Inferior parietal cortex (tissue), 1 donor: ENCODE results near the gene NRROS.
A peak's percentile ranks its signal among the peaks of the same experiment; 100 is the strongest.

Source experiments
- DNase-seq: peaks from one replicate; pipeline ENCODE4 v3.0.0-alpha.2; 2016; ENCODE audit errors: extremely low spot score

Gene NRROS

DNA sequence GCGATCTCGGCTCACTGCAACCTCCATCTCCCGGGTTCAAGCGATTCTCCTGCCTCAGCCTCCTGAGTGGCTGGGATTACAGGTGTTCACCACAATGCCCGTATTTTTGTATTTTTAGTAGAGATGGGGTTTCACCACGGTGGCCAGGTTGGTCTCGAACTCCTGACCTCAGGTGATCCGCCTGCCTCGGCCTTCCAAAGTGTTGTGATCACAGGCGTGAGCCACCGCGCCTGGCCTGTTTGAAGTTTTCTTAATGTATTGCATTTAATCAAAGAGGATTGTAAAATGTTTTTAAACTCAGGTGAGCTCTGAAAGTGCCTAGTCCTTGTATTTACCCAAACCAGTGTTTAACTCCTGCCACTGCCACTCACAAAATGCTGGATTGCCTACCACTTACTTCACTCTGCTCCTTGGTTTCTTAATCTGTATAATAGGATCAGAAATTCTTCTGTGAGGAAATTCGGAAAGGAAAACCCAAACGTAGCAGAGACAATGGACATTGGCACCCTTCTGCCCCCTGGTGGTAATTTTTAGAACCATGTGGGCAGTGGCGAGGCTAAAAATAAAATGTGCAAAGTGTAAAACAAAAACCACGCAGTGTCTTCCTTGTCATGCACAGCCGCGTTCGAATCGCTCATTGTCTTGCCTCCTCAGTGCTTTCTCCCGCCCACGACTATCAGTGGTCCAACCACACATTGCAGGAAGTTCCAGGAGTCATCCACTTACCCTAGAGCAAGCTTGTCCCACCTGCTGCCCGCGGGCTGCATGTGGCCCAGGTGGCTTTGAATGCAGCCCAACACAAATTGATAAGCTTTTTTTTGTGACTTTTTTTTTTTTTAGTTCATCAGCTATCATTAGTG lies 45.3 kb downstream of the NRROS start:
- DNase-seq, result peak; percentile 85

DNA sequence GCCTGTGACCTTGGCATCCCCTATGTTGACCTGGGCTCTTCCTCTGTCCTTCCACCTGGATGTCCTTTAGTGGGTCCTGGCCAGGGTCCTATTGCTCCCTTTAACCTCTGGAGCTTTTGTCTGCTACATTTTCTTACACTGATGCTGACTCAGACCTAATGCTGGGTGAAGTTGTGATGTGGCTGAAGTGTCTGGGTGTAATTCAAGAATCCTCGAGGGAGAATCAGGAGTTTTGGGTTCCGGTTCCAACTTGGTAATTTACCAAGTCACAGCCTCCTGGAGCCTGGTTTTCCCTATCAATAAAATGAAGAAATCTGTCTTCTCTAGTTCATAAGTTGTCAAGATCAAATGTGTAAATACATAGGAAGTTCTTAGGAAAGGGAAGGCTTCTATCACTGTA lies 46.9 kb downstream of the NRROS start:
- DNase-seq, result no peak

DNA sequence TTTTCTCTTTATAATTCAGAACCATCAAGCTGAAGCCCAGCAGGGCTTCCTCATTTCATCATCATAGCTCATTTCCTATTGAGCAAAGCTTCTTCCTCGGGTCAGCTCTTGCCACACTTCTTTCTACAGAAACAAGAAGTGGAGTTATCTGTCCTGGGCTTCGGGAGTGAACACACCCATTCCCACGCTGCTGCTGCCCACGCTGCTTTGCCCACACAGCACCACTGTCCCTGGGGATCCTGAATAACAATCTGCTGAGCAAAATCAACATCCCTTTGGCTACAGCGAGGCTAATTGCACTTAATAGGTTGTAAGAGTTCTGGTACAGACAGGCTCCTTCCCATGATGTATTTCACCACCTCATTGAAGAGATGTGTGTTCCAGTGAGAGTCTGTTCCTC lies 48.9 kb downstream of the NRROS start:
- no peak for DNase-seq

DNA sequence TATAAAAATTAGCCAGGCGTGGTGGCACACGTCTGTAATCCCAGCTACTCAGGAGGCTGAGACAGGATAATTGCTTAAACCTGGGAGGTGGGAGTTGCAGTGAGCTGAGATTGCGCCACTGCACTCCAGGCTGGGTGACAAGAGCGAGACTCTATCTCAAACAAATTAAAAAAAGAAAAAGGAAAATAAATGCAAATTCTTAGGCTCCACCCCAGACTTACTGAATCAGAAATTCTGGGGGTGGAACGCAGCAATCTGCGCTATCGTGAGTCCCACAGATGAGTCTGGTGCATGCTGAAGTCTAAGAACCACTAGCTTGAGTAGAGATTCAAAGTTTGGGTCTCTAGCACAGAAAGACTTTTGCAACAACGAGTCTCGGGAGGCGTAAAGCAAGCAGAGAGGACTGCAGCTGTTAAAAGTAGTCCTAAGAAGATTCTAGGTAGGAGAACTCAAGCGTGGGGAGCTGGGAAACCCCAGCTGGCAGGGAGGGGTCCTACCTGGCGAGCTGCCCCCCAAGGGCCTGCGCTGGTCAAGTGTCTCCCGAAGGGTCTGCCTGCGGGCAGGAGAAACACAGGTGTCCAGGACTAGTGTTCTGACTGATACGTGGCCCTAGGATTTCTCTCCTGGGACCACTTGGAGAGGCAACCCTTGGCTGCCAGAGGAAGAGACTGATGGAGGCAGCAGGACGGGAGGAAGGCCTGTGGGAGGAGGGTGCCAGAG lies 50.6 kb downstream of the NRROS start:
- DNase-seq, result no peak

DNA sequence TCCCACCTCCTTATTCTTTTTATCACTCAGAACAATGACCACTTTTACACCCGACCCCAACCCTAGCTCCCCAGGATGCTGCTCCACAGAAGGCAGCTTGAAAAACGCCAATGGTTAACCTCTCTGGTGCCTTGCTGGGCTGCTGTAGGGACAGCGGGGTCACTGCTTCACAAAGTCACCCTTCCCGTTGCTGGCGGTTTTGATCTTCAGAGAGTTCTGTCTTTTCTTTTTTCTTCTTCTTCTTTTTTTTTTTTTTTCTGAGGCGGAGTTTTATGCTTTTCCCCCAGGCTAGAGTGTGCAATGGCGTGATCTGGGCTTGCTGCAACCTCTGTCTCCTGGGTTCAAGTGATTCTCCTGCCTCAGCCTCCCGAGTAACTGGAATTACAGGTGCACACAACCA lies 51.9 kb downstream of the NRROS start:
- no peak for DNase-seq

DNA sequence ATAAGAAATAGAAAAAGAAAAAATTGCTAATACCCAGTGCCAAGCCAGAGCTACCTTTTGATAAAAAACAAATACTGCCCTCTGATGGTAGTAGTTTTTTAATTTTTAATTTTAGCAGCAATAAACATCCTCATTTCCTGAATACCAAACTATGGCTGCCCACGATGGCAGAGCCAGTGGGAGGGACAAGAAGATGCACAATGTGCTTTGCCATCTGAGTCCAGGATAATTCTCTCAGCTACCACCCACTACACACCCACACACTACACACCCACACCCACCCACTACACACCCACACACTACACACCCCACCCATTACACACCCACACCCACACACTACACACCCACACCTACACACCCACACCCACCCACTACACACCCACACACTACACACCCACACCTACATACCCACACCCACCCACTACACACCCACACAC lies 54.7 kb downstream of the NRROS start:
- no peak for DNase-seq

DNA sequence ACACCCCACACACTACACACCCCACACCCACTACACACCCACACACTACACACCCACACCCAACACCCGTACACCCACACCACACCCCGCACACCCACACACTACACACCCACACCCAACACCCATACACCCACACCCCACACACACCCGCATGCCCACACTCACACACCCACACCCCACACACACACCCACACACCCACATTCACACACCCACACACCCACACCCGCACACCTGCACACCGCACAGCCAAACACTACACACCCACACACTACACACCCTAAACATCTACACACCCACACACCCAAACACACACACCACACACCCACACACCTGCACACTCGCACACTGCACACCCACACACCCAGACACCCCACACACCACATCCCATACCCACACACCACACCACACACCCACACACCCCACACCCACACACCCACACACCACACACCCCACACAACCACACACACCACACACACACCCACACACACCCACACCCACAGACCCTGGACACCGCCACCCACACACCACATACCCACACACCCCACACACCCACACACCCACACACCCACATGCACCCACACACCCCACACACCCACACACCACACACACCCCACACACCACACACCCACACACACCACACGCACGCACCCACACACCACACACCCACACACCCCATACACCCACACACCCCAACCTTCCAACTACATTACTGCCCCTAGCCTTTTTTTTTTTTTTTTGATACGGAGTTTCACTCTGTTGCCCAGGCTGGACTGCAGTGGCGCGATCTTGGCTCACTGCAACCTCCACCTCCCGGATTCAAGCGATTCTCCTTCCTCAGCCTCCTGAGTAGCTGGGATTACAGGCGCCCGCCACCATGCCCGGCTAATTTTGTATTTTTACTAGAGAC lies 55.7 kb downstream of the NRROS start:
- DNase-seq, result no peak

DNA sequence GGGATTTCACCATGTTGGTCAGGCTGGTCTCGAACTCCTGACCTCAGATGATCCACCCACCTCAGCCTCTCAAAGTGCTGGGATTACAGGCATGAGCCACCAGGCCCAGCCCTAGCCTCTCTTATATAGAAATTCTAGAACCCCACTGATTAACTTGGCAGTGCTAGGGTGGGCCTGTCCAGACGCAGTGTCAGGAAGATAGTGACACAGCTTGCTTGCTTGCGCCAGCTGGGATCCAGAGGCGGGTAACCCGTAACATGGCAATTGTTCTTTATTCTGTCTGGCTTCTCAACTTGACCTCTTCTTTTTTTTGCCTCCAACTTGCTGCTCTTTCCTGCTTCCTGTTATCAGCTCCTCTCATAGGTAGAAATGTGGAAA lies 56.3 kb downstream of the NRROS start:
- DNase-seq, result no peak

DNA sequence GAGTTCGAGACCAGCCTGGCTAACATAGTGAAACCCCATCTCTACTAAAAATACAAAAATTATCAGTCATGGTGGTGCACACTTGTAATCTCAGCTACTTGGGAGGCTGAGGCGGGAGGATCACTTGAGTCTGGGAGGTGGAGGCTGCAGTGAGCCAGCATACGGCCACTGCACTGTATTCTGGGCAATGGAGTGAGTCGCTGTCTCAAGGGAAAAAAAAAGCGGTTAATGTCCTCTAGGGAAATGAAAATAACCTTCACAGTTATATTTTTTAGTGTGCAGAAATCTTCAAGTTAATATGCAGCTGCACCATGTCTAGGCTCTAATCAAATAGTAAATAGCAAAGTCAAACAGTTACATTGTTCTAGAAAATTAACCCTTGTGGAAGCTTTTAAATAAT lies 57.8 kb downstream of the NRROS start:
- DNase-seq, result no peak

DNA sequence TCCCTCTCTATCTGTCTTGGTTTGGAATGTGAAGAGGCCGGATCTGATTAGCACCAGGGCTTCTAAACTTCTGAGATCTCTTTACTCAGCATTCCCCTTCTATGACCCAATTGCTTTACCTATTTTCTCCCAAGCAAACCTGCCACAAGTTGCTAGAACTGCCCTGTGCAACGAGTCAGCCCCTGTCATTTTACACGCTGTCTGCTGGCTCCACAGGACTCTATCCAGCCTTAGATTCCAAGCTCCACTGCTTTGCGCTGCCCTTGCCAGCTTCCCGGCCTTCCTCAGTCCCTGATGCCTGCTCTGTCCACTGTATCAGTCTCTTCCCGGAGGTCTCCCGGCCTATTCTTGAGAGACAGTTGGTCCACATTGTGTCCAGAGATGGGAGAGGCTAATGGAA lies 60.3 kb downstream of the NRROS start:
- DNase-seq, result no peak

DNA sequence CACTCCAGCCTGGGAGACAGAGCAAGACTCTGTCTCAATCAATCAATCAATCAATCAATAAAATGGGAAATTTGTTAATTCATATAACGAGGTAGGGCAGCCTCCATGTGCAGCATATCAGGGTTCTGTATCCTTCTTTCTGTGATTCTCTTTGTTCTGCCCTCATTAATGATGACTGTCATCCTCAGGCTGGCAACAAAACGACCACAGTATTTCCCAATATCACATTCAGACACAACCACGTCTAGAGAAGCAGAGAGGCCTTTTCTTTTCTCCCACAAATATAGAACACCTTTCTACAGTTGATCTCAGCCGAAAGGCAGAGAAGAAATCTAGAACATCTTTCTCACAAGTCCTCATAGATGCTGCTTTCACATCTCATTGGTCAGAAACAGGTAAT lies 61.3 kb downstream of the NRROS start:
- no peak for DNase-seq

DNA sequence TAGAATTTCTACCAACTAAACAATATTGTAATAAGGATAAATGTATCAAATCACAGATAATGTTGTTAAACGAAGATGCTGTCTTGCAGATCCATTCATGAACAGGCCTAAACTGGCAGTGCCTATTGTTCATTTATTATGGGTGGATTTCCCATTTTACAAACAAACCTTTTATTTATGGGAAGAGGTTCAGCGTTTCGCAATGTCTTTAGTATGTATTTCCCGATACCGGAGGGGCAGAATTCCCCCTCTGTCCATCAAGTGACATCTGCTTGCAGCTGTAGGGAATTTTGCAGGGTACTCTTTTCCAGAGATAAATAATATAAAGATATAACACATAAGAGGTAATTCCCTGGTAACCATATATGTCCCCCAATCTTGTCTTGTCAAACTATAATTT lies 66.8 kb downstream of the NRROS start:
- DNase-seq, result no peak

DNA sequence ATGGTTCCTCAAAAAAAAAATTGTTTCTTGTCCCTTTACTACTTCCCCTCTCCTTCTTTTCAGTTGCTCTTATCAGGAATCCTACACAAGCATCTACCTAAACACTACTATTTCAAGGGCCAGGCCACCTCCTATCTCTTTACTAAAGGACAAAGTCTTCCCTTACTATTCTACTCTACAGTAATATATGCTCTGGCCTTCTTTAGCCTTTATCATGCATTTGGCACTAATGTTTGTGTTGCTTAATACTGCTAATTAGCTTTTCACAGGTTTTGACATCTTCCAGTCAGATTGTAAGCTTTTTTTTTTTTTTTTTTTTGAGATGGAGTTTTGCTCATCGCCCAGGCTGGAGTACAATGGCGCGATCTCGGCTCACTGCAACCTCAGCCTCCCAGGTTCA lies 67.2 kb downstream of the NRROS start:
- no peak for DNase-seq

DNA sequence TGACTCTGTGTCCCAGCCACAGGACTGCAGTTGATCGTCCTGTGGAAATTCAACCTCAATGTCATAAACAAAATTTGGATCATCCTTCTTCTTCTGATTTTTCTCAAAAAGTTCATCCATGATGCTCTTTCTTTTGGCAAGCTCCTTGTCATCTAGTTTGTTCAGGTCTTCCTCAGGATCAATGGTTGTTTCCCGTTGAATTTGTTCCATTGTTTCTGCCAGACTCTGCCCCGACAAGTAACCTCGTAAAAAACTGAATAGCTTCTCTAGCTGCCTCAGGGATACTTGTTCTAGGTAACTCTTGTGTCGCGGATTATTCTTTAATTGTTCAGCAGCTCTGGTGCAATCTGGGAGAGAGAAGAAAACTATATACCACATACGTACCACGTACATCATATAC lies 68.1 kb downstream of the NRROS start:
- DNase-seq, result no peak

DNA sequence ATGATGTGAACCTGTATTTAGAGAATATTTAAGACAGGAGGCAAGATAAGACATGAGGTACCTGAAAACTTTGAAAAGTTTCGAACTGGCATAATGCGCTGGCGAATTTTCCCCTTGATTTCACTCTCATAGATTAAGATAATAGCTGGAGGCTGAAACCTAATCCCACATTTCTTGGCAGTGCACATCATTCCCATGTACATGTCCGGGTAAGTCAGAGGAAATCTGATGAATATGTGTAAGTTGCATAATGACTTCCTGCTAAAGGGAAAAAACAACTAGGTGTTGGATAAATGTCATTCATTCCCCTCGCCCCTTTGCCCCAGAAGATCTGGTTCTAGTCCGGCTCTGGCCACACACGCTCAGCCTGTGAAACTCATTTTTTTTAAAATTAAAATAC lies 69.0 kb downstream of the NRROS start:
- DNase-seq, result no peak
